MM.1S (cell line): ENCODE data around the gene SAAL1.

Experiments
- EZH2 ChIP-seq: fragments of 300-600 bp; sonication (generic); optimal IDR thresholded peaks from 2 replicates; pipeline ENCODE3; 2017; ENCODE audit warnings: low read depth, mild to moderate bottlenecking, antibody characterized with exemption, low read length, mixed read lengths
- EZH2phosphoT487 ChIP-seq: fragments of 300-600 bp; sonication (generic); IDR thresholded peaks from 2 replicates; pipeline ENCODE4 v1.6.1; 2018; ENCODE audit warnings: antibody characterized with exemption, low read length
- TF ChIP-seq, protein P1 (sequence below): fragments of 300-600 bp; sonication (generic); IDR thresholded peaks from 2 replicates; pipeline ENCODE4 v1.5.1; 2016; ENCODE audit warnings: antibody characterized with exemption, low read length, mixed read lengths

- TF ChIP-seq EZH2phosphoT487: no peak
- TF ChIP-seq, protein P1, sequence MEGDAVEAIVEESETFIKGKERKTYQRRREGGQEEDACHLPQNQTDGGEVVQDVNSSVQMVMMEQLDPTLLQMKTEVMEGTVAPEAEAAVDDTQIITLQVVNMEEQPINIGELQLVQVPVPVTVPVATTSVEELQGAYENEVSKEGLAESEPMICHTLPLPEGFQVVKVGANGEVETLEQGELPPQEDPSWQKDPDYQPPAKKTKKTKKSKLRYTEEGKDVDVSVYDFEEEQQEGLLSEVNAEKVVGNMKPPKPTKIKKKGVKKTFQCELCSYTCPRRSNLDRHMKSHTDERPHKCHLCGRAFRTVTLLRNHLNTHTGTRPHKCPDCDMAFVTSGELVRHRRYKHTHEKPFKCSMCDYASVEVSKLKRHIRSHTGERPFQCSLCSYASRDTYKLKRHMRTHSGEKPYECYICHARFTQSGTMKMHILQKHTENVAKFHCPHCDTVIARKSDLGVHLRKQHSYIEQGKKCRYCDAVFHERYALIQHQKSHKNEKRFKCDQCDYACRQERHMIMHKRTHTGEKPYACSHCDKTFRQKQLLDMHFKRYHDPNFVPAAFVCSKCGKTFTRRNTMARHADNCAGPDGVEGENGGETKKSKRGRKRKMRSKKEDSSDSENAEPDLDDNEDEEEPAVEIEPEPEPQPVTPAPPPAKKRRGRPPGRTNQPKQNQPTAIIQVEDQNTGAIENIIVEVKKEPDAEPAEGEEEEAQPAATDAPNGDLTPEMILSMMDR: no peak
- TF ChIP-seq EZH2: no peak
Measured at GRCh38 chr11:18063125-18063524, 42.8 kb downstream of the SAAL1 start.
